22Rv1 (cell line): ENCODE results near the gene CSMD2.

Experiments used
- ZFX ChIP-seq: fragments of 450-650 bp; IDR thresholded peaks from 2 replicates; pipeline ENCODE4 v1.6.1; 2017; ENCODE audit warnings: antibody characterized with exemption, borderline replicate concordance
- TF ChIP-seq, protein P1 (sequence below): fragments of 450-650 bp; IDR thresholded peaks from 2 replicates; pipeline ENCODE4 v1.5.1; 2017; ENCODE audit warnings: mild to moderate bottlenecking

DNA sequence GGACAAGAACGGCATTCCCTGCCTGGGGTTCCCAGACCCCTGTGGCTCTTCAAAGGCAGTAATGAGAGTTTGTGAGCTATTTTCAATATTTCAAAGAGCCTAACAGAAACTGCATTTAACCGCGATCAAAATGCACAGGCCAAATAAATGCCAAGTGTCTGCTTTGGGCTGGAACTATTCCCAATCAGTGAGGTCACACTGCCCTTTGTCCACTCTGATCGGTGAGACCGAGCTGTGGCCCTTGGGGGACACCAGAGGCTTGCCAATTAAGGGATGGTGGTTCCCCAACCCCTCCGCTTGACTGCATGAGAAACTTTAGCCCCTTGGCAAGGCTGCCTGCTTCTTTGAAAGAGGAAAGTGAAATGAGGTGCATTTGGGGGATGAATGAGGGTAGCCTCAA is 20.3 kb downstream of the CSMD2 start:
- TF ChIP-seq, protein P1, sequence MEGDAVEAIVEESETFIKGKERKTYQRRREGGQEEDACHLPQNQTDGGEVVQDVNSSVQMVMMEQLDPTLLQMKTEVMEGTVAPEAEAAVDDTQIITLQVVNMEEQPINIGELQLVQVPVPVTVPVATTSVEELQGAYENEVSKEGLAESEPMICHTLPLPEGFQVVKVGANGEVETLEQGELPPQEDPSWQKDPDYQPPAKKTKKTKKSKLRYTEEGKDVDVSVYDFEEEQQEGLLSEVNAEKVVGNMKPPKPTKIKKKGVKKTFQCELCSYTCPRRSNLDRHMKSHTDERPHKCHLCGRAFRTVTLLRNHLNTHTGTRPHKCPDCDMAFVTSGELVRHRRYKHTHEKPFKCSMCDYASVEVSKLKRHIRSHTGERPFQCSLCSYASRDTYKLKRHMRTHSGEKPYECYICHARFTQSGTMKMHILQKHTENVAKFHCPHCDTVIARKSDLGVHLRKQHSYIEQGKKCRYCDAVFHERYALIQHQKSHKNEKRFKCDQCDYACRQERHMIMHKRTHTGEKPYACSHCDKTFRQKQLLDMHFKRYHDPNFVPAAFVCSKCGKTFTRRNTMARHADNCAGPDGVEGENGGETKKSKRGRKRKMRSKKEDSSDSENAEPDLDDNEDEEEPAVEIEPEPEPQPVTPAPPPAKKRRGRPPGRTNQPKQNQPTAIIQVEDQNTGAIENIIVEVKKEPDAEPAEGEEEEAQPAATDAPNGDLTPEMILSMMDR, result no peak
- no peak for TF ChIP-seq ZFX
